NCI-H146 treated with DMSO at 0.1 percent for 48 hours (cell line): ENCODE results near the gene OR1G1.
"Not testable (repeated sequence)": the region's sequence is repeated elsewhere in the genome, so short reads cannot be mapped to it uniquely, and the experiment has no call there.

ENCODE experiments used
- DNase-seq: peaks from one replicate; lab custom pipeline; 2025; ENCODE audit not compliant: unreplicated experiment; lab: John Stamatoyannopoulos, UW

The OR1G1 gene

GRCh38 chr17:3127451-3127850, at the start of gene OR1G1:
TSS of gene OR1G1 (minus strand) at chr17:3127551. CDS start at chr17:3127551, 0 bp downstream.
- DNase-seq: no peak

- no peak for DNase-seq
These were observed 40.2 kb upstream of the OR1G1 start for GRCh38 chr17:3167574-3167973.

- no peak for DNase-seq
These were observed 29.9 kb upstream of the OR1G1 start for GRCh38 chr17:3157218-3157617.

- DNase-seq: not testable (repeated sequence)
These were observed 10.1 kb upstream of the OR1G1 start for GRCh38 chr17:3137494-3137893.

- DNase-seq: no peak
These were observed 23.0 kb downstream of the OR1G1 start, which contains the start of gene OR1D2 for GRCh38 chr17:3104322-3104721. TSS of gene OR1D2 (minus strand) at chr17:3104422. CDS start at chr17:3092996, 11,426 bp downstream.
